ENCODE data around the gene MYOF. TPM values are rescaled to one million over a fixed set of nuclear protein-coding genes. Genes with fewer than 3 reads are reported as not detected.

The MYOF gene
- total and polyA plus RNA-seq, 9 of the 15 experiments (the other 6 are each of a cell fraction or from before 2014, with no cell fraction given), result 0.06 to 0.27 TPM; not detected in 7

DNA sequence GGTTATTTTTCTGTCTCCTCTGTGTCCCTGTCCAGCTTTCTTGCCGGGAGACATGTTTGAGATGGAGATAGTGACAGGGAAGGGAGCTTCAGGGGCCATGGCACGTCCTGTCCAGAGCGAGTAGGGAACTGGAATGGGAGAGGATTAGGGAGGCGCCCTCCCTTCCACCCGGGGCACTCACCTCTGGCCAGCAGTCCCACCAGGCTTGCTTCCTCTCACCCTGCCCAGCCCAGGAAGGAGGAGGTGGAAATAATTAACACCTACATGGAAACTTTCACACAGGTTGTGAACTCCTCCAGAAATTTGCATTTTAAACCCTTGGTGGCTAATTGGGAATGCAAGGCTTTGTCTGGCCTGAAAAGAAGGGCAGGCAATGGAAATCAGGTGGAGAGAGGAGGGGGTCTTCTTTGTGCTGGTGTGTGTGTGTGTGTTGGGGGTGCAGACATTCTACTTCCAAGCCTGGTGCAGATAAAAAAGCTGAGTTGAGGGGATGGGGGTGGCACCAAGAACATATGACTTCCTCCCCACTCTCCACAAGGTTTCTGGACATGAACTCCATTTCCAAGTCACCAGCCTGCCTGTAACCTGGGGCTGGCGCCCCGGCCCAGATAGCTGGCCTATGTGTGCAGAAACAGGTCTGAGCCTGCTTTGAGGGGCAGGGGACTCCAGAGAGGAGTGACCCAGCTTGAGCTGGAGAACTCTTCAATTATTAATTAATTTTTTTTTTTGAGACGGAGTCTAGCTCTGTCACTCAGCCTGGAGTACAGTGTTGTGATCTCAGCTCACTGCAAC, 209.1 kb downstream of the MYOF start:
- H2AFZ ChIP-seq (ENCODE audit: low read depth, low read length), result no peak overlapping the region
- ATAC-seq, result no peak
- no peak overlapping the region for H3K4me3 ChIP-seq
- H3K9me3 ChIP-seq (replicated peaks; ENCODE audit: control insufficient read depth, insufficient read depth, low read depth, low read length), result no peaks in the 10 kb centered on the region
- no peak overlapping the region for H3K9ac ChIP-seq (ENCODE audit: insufficient read depth in 1 of 2, low read depth in 2 of 2, low read length in 2 of 2)
- ChIA-PET POLR2A (no interaction called here), CTCF (ENCODE audit: low intra/inter-chr PET ratio) (no interaction called here)
- no peaks in the 10 kb centered on the region for H3K4me1 ChIP-seq (replicated peaks in 1 of 2; ENCODE audit: control insufficient read depth in 2 of 2, insufficient read depth in 2 of 2, low read length in 2 of 2)
- no peak overlapping the region for H3K4me2 ChIP-seq (ENCODE audit: insufficient read depth, low read length)
- no TSS peak for BruUV-seq (replicated peaks)
- DNase-seq (ENCODE audit: extremely low read depth in 1 of 4, low spot score in 3 of 4), result no peak
- no peak overlapping the region for H3K27ac ChIP-seq (ENCODE audit: extremely low read depth, low read depth, low read length)
- WGBS (ENCODE audit: insufficient coverage, low coverage, missing lambda C conversion rate), result 0% methylated on average over 7 of the region's 8 CpGs
- H3K79me2 ChIP-seq (ENCODE audit: control insufficient read depth, insufficient read depth, low read length), result no peaks in the 10 kb centered on the region
- peaks cover 0 to 9% of the 10 kb centered on the region in 2 experiments; a peak in 1 of 5 replicates for H3K27me3 ChIP-seq (ENCODE audit: control insufficient read depth in 2 of 2, insufficient read depth in 2 of 2, low read length in 2 of 2)
- in situ Hi-C loops (cut with MboI) (no loop called here), intact Hi-C loops (cut with micrococcal nuclease) (no loop called here)
- no peak for FAIRE-seq
- H3K9me1 ChIP-seq (ENCODE audit: control insufficient read depth, insufficient read depth, low read length), result no peaks in the 10 kb centered on the region
- no peaks in the 10 kb centered on the region for H3K36me3 ChIP-seq (ENCODE audit: control insufficient read depth, insufficient read depth, low read length)
- H4K20me1 ChIP-seq (replicated peaks; ENCODE audit: control insufficient read depth, insufficient read depth, low read length), result no peaks in the 10 kb centered on the region
- TF ChIP-seq CHD1 (IDR thresholded peaks at IDR 0.05; ENCODE audit: low read length), result no peak
- TF ChIP-seq SMAD4 (CRISPR knock-in tag; conservative IDR thresholded peaks at IDR 0.05), result no peak
- TF ChIP-seq JUNB (CRISPR knock-in tag; conservative IDR thresholded peaks at IDR 0.05), result no peak
- no peak for TF ChIP-seq CSDE1 (IDR thresholded peaks at IDR 0.05)

DNA sequence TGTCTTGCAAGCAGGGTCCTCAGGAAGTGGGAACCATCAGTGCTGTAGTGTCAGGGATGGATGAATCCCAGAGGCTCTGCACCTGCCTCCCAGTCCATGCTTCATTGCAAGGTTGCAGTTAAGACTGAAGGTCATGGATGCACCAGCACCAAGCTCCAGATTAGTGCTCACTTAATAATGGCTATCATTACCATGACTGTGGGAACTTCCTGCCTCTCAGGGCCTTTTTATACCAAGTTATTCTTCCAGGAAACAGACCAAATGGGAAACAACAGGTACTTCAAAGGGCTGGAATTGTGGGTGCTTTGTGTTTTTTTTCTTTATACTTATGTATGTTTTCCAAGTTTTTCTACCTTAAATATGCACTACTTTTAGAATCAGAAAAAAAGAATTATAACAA, 210.8 kb downstream of the MYOF start:
- no peaks in the 10 kb centered on the region for H3K9me3 ChIP-seq (replicated peaks; ENCODE audit: control insufficient read depth, insufficient read depth, low read depth, low read length)
- no peak overlapping the region for H2AFZ ChIP-seq (ENCODE audit: low read depth, low read length)
- H3K9ac ChIP-seq (ENCODE audit: insufficient read depth in 1 of 2, low read depth in 2 of 2, low read length in 2 of 2), result no peak overlapping the region
- H3K9me1 ChIP-seq (ENCODE audit: control insufficient read depth, insufficient read depth, low read length), result no peaks in the 10 kb centered on the region
- no peaks in the 10 kb centered on the region for H3K36me3 ChIP-seq (ENCODE audit: control insufficient read depth, insufficient read depth, low read length)
- TF ChIP-seq DMBX1 (CRISPR knock-in tag; IDR thresholded peaks at IDR 0.05; ENCODE audit: borderline replicate concordance), result no peak
- no peak for TF ChIP-seq ZNF785 (CRISPR knock-in tag; IDR thresholded peaks at IDR 0.05)
- TF ChIP-seq MCM5 (IDR thresholded peaks at IDR 0.05; ENCODE audit: low read depth), result no peak
- TF ChIP-seq, protein P1, sequence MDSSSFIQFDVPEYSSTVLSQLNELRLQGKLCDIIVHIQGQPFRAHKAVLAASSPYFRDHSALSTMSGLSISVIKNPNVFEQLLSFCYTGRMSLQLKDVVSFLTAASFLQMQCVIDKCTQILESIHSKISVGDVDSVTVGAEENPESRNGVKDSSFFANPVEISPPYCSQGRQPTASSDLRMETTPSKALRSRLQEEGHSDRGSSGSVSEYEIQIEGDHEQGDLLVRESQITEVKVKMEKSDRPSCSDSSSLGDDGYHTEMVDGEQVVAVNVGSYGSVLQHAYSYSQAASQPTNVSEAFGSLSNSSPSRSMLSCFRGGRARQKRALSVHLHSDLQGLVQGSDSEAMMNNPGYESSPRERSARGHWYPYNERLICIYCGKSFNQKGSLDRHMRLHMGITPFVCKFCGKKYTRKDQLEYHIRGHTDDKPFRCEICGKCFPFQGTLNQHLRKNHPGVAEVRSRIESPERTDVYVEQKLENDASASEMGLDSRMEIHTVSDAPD (CRISPR knock-in tag; IDR thresholded peaks at IDR 0.05), result no peak
- TF ChIP-seq, protein P2, sequence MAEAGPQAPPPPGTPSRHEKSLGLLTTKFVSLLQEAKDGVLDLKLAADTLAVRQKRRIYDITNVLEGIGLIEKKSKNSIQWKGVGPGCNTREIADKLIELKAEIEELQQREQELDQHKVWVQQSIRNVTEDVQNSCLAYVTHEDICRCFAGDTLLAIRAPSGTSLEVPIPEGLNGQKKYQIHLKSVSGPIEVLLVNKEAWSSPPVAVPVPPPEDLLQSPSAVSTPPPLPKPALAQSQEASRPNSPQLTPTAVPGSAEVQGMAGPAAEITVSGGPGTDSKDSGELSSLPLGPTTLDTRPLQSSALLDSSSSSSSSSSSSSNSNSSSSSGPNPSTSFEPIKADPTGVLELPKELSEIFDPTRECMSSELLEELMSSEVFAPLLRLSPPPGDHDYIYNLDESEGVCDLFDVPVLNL (CRISPR knock-in tag; IDR thresholded peaks at IDR 0.05; ENCODE audit: low read depth), result no peak
- TF ChIP-seq CHCHD3 (CRISPR knock-in tag; IDR thresholded peaks at IDR 0.05), result no peak
- CTCF ChIA-PET (ENCODE audit: low intra/inter-chr PET ratio), result no interaction called here
- no peak overlapping the region for H3K4me3 ChIP-seq
- no peak overlapping the region for H3K27ac ChIP-seq (ENCODE audit: extremely low read depth, low read depth, low read length)
- in situ Hi-C loops (cut with MboI) (no loop called here), intact Hi-C loops (cut with micrococcal nuclease) (no loop called here)
- no peak for FAIRE-seq
- no peak for DNase-seq (ENCODE audit: extremely low read depth in 1 of 4, low spot score in 3 of 4)
- no peaks in the 10 kb centered on the region for H4K20me1 ChIP-seq (replicated peaks; ENCODE audit: control insufficient read depth, insufficient read depth, low read length)
- no peak overlapping the region for H3K4me2 ChIP-seq (ENCODE audit: insufficient read depth, low read length)
- POLR2A ChIA-PET, result no interaction called here
- no peaks in the 10 kb centered on the region for H3K79me2 ChIP-seq (ENCODE audit: control insufficient read depth, insufficient read depth, low read length)
- BruUV-seq (replicated peaks), result no TSS peak
- no peak for ATAC-seq
- no peaks in the 10 kb centered on the region for H3K4me1 ChIP-seq (replicated peaks in 1 of 2; ENCODE audit: control insufficient read depth in 2 of 2, insufficient read depth in 2 of 2, low read length in 2 of 2)
- H3K27me3 ChIP-seq (ENCODE audit: control insufficient read depth in 2 of 2, insufficient read depth in 2 of 2, low read length in 2 of 2), result peaks cover 0 to 10% of the 10 kb centered on the region in 2 experiments; a peak in 2 of 5 replicates

Data from K562 (cell line).